Left lung (tissue), 10 donors: Measurements from ENCODE around the gene RHOT2. TPM values are rescaled to one million over a fixed set of nuclear protein-coding genes. Genes with fewer than 3 reads are reported as not detected.
A peak's percentile ranks its signal among the peaks of the same experiment; 100 is the strongest.

Source experiments
- ATAC-seq: fragments of 200-7000 bp; cut with Tn5 transposase; one replicate; pipeline ENCODE4 v1.9.1; 2020; ENCODE audit warnings: moderate library complexity
- DNase-seq, 4 donors: peaks; one replicate each; pipeline ENCODE4 v3.0.0-alpha.2; 2013 to 2020
- H3K27ac ChIP-seq, 2 donors: fragments of 200-600 bp; sonication (generic) in 1 of 2; one replicate each; pipeline versions ENCODE4 v1.5.0 to v1.8.0; 2020 to 2021
- H3K27me3 ChIP-seq, 2 donors: fragments of 200-600 bp; sonication (generic) in 1 of 2; one replicate each; pipeline versions ENCODE4 v1.5.0 to v1.8.0; 2020 to 2021
- H3K36me3 ChIP-seq, 2 donors: fragments of 200-600 bp; sonication (generic) in 1 of 2; one replicate each; pipeline versions ENCODE4 v1.5.0 to v1.8.0; 2020 to 2021
- H3K4me1 ChIP-seq, 2 donors: fragments of 200-600 bp; one replicate each; pipeline ENCODE4 v1.8.0; 2021
- H3K4me3 ChIP-seq, 2 donors: fragments of 200-600 bp; sonication (generic) in 1 of 2; one replicate each; pipeline versions ENCODE4 v1.5.0 to v1.8.0; 2020 to 2021; ENCODE audit warnings: mild to moderate bottlenecking in 1 of 2
- H3K9me3 ChIP-seq, 2 donors: fragments of 200-600 bp; sonication (generic) in 1 of 2; one replicate each; pipeline versions ENCODE4 v1.5.0 to v1.8.0; 2020 to 2021
- CTCF ChIP-seq, 2 donors: fragments of 200-600 bp; sonication (generic) in 1 of 2; IDR thresholded peaks; one replicate each; pipeline versions ENCODE4 v1.5.0 to v1.8.0; 2021; ENCODE audit warnings: antibody characterized with exemption in 2 of 2
- intact Hi-C, 2 donors: fragments of 100-400 bp; cut with DNase I; formaldehyde crosslinking; loops; one replicate each; pipeline versions ENCODE4 v1.11.2 to v1.14.2; 2022
- polyA plus RNA-seq, 6 donors: library from polyadenylated mRNA; unstranded; fragments of 120-200 nt; gene quantifications; one replicate each; pipeline ENCODE4 v1.2.1, GENCODE V29; 2013; ENCODE audit not compliant: insufficient read length in 6 of 6
- total RNA-seq, 2 donors: library from RNA; stranded (reverse); fragmentation: NEBNext Ultra II Directional; extraction: Animal tissue kit (Norgen Biotek cat#: 25700); gene quantifications; one replicate each; pipeline ENCODE4 v1.2.1, GENCODE V29; 2021
- donor health status: DM: no; HTN: yes; CAD: no.
- donor health status: DM: no; HTN: no; CAD: no.

RHOT2 gene
- total and polyA plus RNA-seq, 8 donors: 59.8 to 104 (median 76.3) TPM

- Histone ChIP-seq H3K27ac (no peak overlapping the region), H3K9me3 (no peaks in the 10 kb centered on the region), H3K36me3 (peaks cover 0 to 38% of the 10 kb centered on the region in 2 donors), H3K4me1 (peaks cover 0 to 13% of the 10 kb centered on the region in 2 donors), H3K27me3 (no peaks in the 10 kb centered on the region), H3K4me3 (no peak overlapping the region)
- DNase-seq (peak in 1 of 4 donors; percentile 67), ATAC-seq (no peak)
- no peak for TF ChIP-seq CTCF (IDR thresholded peaks at IDR 0.05)
- intact Hi-C loops: no loop called here
Observed at GRCh38 chr16:621526-622105, 46.3 kb upstream of the RHOT2 start.

GRCh38 chr16:622920-623280 is 45.0 kb upstream of the RHOT2 start:
- Histone ChIP-seq H3K4me1 (peaks cover 4 to 14% of the 10 kb centered on the region in 2 donors), H3K36me3 (peaks cover 0 to 48% of the 10 kb centered on the region in 2 donors), H3K27ac (no peak overlapping the region), H3K4me3 (no peak overlapping the region), H3K27me3 (no peaks in the 10 kb centered on the region), H3K9me3 (no peaks in the 10 kb centered on the region)
- TF ChIP-seq CTCF (IDR thresholded peaks at IDR 0.05): no peak
- ATAC-seq (no peak), DNase-seq (peak in 1 of 4 donors; percentile 63)
- intact Hi-C loops: no loop called here

GRCh38 chr16:624526-625070 is 43.3 kb upstream of the RHOT2 start:
- Histone ChIP-seq H3K27ac (no peak overlapping the region), H3K4me1 (peaks cover 4 to 28% of the 10 kb centered on the region in 2 donors), H3K36me3 (peaks cover 0 to 58% of the 10 kb centered on the region in 2 donors), H3K9me3 (no peaks in the 10 kb centered on the region), H3K4me3 (no peak overlapping the region), H3K27me3 (no peaks in the 10 kb centered on the region)
- DNase-seq (no peak), ATAC-seq (no peak)
- no peak for TF ChIP-seq CTCF (IDR thresholded peaks at IDR 0.05)
- intact Hi-C loops: no loop called here

- Histone ChIP-seq H3K4me3 (no peak overlapping the region), H3K27me3 (no peaks in the 10 kb centered on the region), H3K9me3 (no peaks in the 10 kb centered on the region), H3K4me1 (peaks cover 4 to 34% of the 10 kb centered on the region in 2 donors), H3K27ac (no peak overlapping the region), H3K36me3 (peaks cover 0 to 54% of the 10 kb centered on the region in 2 donors)
- no peak for ATAC-seq
- DNase-seq: peak in 1 of 4 donors; percentile 62
- intact Hi-C loops: no loop called here
- no peak for TF ChIP-seq CTCF (IDR thresholded peaks at IDR 0.05)
Observed at GRCh38 chr16:625117-625976, 42.6 kb upstream of the RHOT2 start.
